ENCODE results near the gene KCTD15.

KCTD15 gene

DNA sequence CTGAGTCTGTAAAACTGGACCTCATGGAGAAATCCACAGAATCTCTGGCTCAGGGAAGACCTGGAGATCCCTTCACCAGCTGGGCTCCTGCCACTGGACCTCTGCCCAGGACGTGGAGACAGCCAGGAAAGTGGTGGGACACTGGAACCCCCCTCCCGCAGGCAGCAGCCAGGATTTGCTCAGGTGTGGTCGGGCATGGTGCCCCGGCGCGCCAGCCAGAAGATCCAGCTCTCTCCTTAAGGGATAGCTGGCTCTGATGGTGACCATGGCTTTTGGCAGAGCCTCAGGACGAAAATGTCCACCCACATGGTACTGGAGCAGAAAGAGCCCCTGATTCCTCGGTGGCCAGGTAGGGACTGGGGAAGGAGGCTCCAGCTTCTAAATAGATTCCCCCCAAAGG is 26.6 kb upstream of the KCTD15 start:
- H3K9me3 ChIP-seq (ENCODE audit: severe bottlenecking), result no peaks in the 10 kb centered on the region
- TF ChIP-seq, protein P1, sequence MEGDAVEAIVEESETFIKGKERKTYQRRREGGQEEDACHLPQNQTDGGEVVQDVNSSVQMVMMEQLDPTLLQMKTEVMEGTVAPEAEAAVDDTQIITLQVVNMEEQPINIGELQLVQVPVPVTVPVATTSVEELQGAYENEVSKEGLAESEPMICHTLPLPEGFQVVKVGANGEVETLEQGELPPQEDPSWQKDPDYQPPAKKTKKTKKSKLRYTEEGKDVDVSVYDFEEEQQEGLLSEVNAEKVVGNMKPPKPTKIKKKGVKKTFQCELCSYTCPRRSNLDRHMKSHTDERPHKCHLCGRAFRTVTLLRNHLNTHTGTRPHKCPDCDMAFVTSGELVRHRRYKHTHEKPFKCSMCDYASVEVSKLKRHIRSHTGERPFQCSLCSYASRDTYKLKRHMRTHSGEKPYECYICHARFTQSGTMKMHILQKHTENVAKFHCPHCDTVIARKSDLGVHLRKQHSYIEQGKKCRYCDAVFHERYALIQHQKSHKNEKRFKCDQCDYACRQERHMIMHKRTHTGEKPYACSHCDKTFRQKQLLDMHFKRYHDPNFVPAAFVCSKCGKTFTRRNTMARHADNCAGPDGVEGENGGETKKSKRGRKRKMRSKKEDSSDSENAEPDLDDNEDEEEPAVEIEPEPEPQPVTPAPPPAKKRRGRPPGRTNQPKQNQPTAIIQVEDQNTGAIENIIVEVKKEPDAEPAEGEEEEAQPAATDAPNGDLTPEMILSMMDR (IDR thresholded peaks at IDR 0.05; ENCODE audit: poor library complexity, severe bottlenecking), result no peak
- H3K4me3 ChIP-seq (ENCODE audit: severe bottlenecking), result no peak overlapping the region
- DNase-seq (ENCODE audit: low spot score) (no peak), ATAC-seq (ENCODE audit: low read depth) (no peak)
- H3K27me3 ChIP-seq (ENCODE audit: insufficient read depth, poor library complexity, severe bottlenecking), result no peaks in the 10 kb centered on the region
- no peaks in the 10 kb centered on the region for H3K36me3 ChIP-seq (ENCODE audit: low read depth)
- no peaks in the 10 kb centered on the region for H3K4me1 ChIP-seq (ENCODE audit: insufficient read depth, poor library complexity, severe bottlenecking)
- no peak overlapping the region for H3K27ac ChIP-seq (ENCODE audit: poor library complexity, severe bottlenecking)

DNA sequence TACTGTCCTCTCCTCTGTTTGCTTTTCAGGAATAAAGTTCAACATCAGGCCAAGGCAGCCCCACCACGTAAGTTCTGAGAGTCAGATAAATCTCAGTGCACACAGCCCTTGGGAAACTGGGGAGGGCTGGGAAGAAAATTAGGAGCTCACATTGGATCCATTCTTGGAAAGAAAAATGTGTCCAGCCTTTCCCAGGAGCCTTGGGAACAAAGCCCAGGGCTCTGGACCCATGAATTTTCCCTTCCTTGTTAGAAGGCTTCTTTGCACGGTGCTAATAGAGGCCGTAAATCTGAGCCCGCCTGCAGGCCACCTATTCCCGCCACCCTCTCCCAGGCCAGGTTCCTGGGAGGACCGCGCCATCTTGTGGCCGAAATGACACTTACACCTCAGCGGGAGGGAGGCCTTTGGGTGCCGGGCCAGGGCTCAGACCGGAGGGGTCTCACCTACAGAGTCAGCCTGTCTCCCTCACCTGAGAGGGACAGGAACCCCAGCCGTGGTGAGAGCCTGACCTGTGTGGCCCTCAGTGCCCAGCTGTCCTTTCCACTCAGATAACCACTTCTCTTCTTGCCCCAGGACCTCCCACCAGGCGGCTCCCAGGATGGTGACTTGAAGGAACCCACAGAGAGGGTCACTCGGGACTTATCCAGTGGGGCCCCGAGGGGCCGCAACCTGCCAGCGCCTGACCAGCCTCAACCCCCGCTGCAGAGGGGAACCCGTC is 25.1 kb upstream of the KCTD15 start:
- DNase-seq (ENCODE audit: low spot score), result no peak
- peak; percentile 73 for ATAC-seq (ENCODE audit: low read depth)
- TF ChIP-seq, protein P1 (IDR thresholded peaks at IDR 0.05; ENCODE audit: poor library complexity, severe bottlenecking), result peak; percentile 83

DNA sequence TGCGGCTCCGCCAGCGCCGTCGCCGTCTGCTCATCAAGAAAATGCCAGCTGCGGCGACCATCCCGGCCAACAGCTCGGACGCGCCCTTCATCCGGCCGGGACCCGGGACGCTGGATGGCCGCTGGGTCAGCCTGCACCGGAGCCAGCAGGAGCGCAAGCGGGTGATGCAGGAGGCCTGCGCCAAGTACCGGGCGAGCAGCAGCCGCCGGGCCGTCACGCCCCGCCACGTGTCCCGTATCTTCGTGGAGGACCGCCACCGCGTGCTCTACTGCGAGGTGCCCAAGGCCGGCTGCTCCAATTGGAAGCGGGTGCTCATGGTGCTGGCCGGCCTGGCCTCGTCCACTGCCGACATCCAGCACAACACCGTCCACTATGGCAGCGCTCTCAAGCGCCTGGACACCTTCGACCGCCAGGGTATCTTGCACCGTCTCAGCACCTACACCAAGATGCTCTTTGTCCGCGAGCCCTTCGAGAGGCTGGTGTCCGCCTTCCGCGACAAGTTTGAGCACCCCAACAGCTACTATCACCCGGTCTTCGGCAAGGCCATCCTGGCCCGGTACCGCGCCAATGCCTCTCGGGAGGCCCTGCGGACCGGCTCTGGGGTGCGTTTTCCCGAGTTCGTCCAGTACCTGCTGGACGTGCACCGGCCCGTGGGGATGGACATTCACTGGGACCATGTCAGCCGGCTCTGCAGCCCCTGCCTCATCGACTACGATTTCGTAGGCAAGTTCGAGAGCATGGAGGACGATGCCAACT is 24.4 kb upstream of the KCTD15 start:
- ATAC-seq (ENCODE audit: low read depth), result no peak
- Histone ChIP-seq H3K4me3 (ENCODE audit: severe bottlenecking) (no peak overlapping the region), H3K36me3 (ENCODE audit: low read depth) (no peaks in the 10 kb centered on the region), H3K27me3 (ENCODE audit: insufficient read depth, poor library complexity, severe bottlenecking) (no peaks in the 10 kb centered on the region), H3K9me3 (ENCODE audit: severe bottlenecking) (no peaks in the 10 kb centered on the region), H3K4me1 (ENCODE audit: insufficient read depth, poor library complexity, severe bottlenecking) (no peaks in the 10 kb centered on the region), H3K27ac (ENCODE audit: poor library complexity, severe bottlenecking) (no peak overlapping the region)
- no peak for DNase-seq (ENCODE audit: low spot score)
- TF ChIP-seq, protein P1 (IDR thresholded peaks at IDR 0.05; ENCODE audit: poor library complexity, severe bottlenecking), result no peak

More for the DNA sequence above, 25.1 kb upstream of the KCTD15 start:
- no peaks in the 10 kb centered on the region for H3K36me3 ChIP-seq (ENCODE audit: low read depth)
- no peak overlapping the region for H3K4me3 ChIP-seq (ENCODE audit: severe bottlenecking)
- no peak overlapping the region for H3K27ac ChIP-seq (ENCODE audit: poor library complexity, severe bottlenecking)
- no peaks in the 10 kb centered on the region for H3K9me3 ChIP-seq (ENCODE audit: severe bottlenecking)
- H3K27me3 ChIP-seq (ENCODE audit: insufficient read depth, poor library complexity, severe bottlenecking), result no peaks in the 10 kb centered on the region
- H3K4me1 ChIP-seq (ENCODE audit: insufficient read depth, poor library complexity, severe bottlenecking), result no peaks in the 10 kb centered on the region

DNA sequence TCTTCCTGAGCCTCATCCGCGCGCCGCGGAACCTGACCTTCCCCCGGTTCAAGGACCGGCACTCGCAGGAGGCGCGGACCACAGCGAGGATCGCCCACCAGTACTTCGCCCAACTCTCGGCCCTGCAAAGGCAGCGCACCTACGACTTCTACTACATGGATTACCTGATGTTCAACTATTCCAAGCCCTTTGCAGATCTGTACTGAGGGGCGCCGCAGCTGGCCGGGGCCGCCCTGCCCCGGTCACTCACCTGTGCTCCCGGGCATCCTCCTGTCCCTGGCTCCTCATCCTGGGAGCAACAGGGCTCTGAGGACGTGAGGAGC is 23.9 kb upstream of the KCTD15 start:
- Histone ChIP-seq H3K36me3 (ENCODE audit: low read depth) (no peaks in the 10 kb centered on the region), H3K27me3 (ENCODE audit: insufficient read depth, poor library complexity, severe bottlenecking) (no peaks in the 10 kb centered on the region), H3K27ac (ENCODE audit: poor library complexity, severe bottlenecking) (no peak overlapping the region), H3K4me1 (ENCODE audit: insufficient read depth, poor library complexity, severe bottlenecking) (no peaks in the 10 kb centered on the region), H3K4me3 (ENCODE audit: severe bottlenecking) (no peak overlapping the region), H3K9me3 (ENCODE audit: severe bottlenecking) (no peaks in the 10 kb centered on the region)
- DNase-seq (ENCODE audit: low spot score) (no peak), ATAC-seq (ENCODE audit: low read depth) (no peak)
- TF ChIP-seq, protein P1 (IDR thresholded peaks at IDR 0.05; ENCODE audit: poor library complexity, severe bottlenecking), result no peak
